Fibroblast of lung (primary cell): ENCODE results near the gene ADCY4. TPM values are rescaled to one million over a fixed set of nuclear protein-coding genes. Genes with fewer than 3 reads are reported as not detected.

Source experiments
- DNase-seq, 2 donors: peaks; one replicate each; pipeline versions ENCODE4 v3.0.0 to v3.0.0-alpha.2; 2010; ENCODE audit warnings: low read depth in 2 of 2
- H2AFZ ChIP-seq: 2 replicates; pipeline ENCODE4 v1.5.1; 2012; ENCODE audit warnings: low read length, control low read depth, inconsistent platforms
- H3K27ac ChIP-seq: 2 replicates; pipeline ENCODE4 v1.5.1; 2011; ENCODE audit warnings: low read length, control low read depth; ENCODE audit not compliant: insufficient read depth
- H3K27me3 ChIP-seq: 2 replicates; pipeline ENCODE4 v1.5.1; 2011; ENCODE audit warnings: mild to moderate bottlenecking, low read length; ENCODE audit not compliant: control insufficient read depth, insufficient read depth
- H3K36me3 ChIP-seq: 2 replicates; pipeline ENCODE4 v1.5.1; 2011; ENCODE audit warnings: low read length; ENCODE audit not compliant: control insufficient read depth, insufficient read depth
- H3K4me1 ChIP-seq: 2 replicates; pipeline ENCODE4 v1.5.1; 2011; ENCODE audit warnings: low read length; ENCODE audit not compliant: control insufficient read depth, insufficient read depth; ENCODE audit errors: extremely low read depth
- H3K4me2 ChIP-seq: 2 replicates; pipeline ENCODE4 v1.5.1; 2011; ENCODE audit warnings: low read length, control low read depth; ENCODE audit not compliant: insufficient read depth; ENCODE audit errors: extremely low read depth
- H3K4me3 ChIP-seq, 4 experiments: fragments of 200-600 bp in 1 of 4; sonication (generic) in 1 of 4; replicated peaks in 1 of 4; 2 replicates each; pipeline ENCODE4 v1.5.1; 2011 to 2016; ENCODE audit warnings: low read length in 4 of 4, low read depth in 3 of 4, mild to moderate bottlenecking in 3 of 4, control low read depth in 2 of 4, inconsistent platforms in 1 of 4, mixed read lengths in 1 of 4; ENCODE audit not compliant: insufficient read depth in 1 of 4; ENCODE audit errors: control extremely low read depth in 1 of 4
- H3K79me2 ChIP-seq: 2 replicates; pipeline ENCODE4 v1.5.1; 2012; ENCODE audit warnings: mild to moderate bottlenecking, low read length, inconsistent platforms; ENCODE audit not compliant: control insufficient read depth, insufficient read depth
- H3K9ac ChIP-seq: 2 replicates; pipeline ENCODE4 v1.5.1; 2011; ENCODE audit warnings: mild to moderate bottlenecking, low read length, control low read depth; ENCODE audit not compliant: insufficient read depth
- H3K9me3 ChIP-seq: 2 replicates; pipeline ENCODE4 v1.5.1; 2012; ENCODE audit warnings: low read depth, low read length; ENCODE audit not compliant: control insufficient read depth, insufficient read depth
- H4K20me1 ChIP-seq: 2 replicates; pipeline ENCODE4 v1.5.1; 2011; ENCODE audit warnings: low read length; ENCODE audit not compliant: control insufficient read depth, insufficient read depth; ENCODE audit errors: extremely low read depth
- EZH2 ChIP-seq: IDR thresholded peaks from 2 replicates; pipeline ENCODE4 v1.5.1; 2012; ENCODE audit warnings: low read length, control low read depth, mild to moderate bottlenecking; ENCODE audit errors: missing control alignments
- polyA plus RNA-seq, 2 donors: library from polyadenylated mRNA; depleted of rRNA in 1 of 2; stranded (reverse) in 1 of 2; unstranded in 1 of 2; fragments of >200 nt; gene quantifications; 2 replicates each; pipeline ENCODE4 v1.2.1, GENCODE V29; 2011 to 2012; ENCODE audit warnings: missing spikeins in 1 of 2
- total RNA-seq: library from RNA; depleted of rRNA; stranded (reverse); fragments of >200 nt; gene quantifications from 2 replicates; pipeline ENCODE4 v1.2.1, GENCODE V29; 2014
- TF ChIP-seq, protein P1 (sequence below), 2 donors: IDR thresholded peaks in 1 of 2; conservative IDR thresholded peaks in 1 of 2; 1 replicate in 1 of 2; 2 replicates in 1 of 2; pipeline ENCODE4 v1.5.1; 2011 to 2012; ENCODE audit warnings: low read length in 2 of 2, control low read depth in 1 of 2, inconsistent platforms in 1 of 2, low read depth in 1 of 2, mild to moderate bottlenecking in 1 of 2

ADCY4 gene
- total and polyA plus RNA-seq, 2 donors (not counting 1 experiment from before 2014, with no cell fraction given) = 1.4 to 7.4 TPM

DNA sequence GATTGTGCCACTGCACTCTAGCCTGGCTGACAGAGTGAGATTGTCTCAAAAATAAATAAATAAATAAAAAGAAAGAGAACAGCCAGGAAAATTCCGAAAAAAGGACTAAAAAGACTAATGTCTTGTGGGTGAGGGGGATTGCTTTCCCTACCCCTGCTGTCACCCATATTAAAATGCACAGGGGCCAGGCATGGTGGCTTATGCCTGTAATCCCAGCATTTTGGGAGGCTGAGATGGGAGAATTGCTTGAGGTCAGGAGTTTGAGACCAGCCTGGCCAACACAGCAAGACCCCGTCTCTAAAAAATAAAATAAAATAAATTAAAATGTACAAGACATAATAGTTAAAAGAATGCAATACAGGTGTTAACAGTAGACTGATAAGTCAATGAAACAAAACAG, 41.3 kb downstream of the ADCY4 start:
- Histone ChIP-seq H3K4me2 (no peak overlapping the region), H4K20me1 (no peaks in the 10 kb centered on the region), H3K27me3 (no peaks in the 10 kb centered on the region), H3K9ac (no peak overlapping the region), H3K9me3 (no peaks in the 10 kb centered on the region), H3K4me1 (peaks cover 4% of the 10 kb centered on the region), H3K27ac (no peak overlapping the region), H3K79me2 (no peaks in the 10 kb centered on the region), H3K4me3 (no peak overlapping the region), H2AFZ (no peak overlapping the region), H3K36me3 (peaks cover 21% of the 10 kb centered on the region)
- no peak for TF ChIP-seq EZH2
- TF ChIP-seq, protein P1, sequence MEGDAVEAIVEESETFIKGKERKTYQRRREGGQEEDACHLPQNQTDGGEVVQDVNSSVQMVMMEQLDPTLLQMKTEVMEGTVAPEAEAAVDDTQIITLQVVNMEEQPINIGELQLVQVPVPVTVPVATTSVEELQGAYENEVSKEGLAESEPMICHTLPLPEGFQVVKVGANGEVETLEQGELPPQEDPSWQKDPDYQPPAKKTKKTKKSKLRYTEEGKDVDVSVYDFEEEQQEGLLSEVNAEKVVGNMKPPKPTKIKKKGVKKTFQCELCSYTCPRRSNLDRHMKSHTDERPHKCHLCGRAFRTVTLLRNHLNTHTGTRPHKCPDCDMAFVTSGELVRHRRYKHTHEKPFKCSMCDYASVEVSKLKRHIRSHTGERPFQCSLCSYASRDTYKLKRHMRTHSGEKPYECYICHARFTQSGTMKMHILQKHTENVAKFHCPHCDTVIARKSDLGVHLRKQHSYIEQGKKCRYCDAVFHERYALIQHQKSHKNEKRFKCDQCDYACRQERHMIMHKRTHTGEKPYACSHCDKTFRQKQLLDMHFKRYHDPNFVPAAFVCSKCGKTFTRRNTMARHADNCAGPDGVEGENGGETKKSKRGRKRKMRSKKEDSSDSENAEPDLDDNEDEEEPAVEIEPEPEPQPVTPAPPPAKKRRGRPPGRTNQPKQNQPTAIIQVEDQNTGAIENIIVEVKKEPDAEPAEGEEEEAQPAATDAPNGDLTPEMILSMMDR (conservative IDR thresholded peaks at IDR 0.05 in 1 of 2, IDR thresholded peaks at IDR 0.05 in 1 of 2; ENCODE audit: low read depth in 1 of 2, low read length in 2 of 2) = no peak
- DNase-seq = no peak

DNA sequence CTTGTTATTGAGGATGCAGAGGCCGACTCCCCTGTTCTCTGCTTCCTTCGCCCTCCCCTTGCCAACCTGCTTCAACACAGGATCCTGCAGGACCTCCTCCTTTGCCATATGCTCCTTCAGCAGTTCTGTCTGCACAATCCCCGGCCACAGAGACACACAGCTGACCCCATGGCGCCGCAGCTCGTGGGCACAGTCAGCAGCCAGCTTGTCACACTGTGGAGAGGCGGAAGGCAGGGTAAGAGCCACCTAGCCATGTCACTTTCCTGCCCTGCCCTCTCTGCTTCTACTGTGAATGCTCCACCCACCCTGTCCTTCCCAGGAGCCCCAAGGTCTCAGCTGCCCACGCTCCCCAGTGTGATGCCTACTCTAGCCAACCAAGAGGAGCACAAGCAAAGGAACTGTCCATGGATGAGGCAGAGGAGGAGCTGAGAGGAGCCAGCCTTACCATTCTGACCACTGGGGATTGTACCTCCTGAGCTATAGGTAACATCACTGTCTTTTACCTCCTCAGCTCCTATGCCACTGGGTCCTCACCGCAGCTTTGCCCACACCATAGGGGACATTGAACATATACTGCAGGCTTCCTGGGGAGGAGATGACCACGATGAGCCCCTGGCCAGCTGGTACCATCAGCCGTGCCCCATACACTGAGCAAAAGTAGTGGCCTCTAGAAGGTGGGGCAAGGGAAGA, 42.6 kb downstream of the ADCY4 start:
- Histone ChIP-seq H2AFZ (no peak overlapping the region), H3K4me1 (peaks cover 4% of the 10 kb centered on the region), H3K4me3 (no peak overlapping the region), H3K27me3 (no peaks in the 10 kb centered on the region), H3K27ac (no peak overlapping the region), H3K9me3 (no peaks in the 10 kb centered on the region), H3K4me2 (no peak overlapping the region), H3K79me2 (no peaks in the 10 kb centered on the region), H3K36me3 (peaks cover 21% of the 10 kb centered on the region), H4K20me1 (no peaks in the 10 kb centered on the region), H3K9ac (no peak overlapping the region)
- no peak for DNase-seq
- TF ChIP-seq, protein P1 (conservative IDR thresholded peaks at IDR 0.05 in 1 of 2, IDR thresholded peaks at IDR 0.05 in 1 of 2; ENCODE audit: low read depth in 1 of 2, low read length in 2 of 2) = no peak
- no peak for TF ChIP-seq EZH2

DNA sequence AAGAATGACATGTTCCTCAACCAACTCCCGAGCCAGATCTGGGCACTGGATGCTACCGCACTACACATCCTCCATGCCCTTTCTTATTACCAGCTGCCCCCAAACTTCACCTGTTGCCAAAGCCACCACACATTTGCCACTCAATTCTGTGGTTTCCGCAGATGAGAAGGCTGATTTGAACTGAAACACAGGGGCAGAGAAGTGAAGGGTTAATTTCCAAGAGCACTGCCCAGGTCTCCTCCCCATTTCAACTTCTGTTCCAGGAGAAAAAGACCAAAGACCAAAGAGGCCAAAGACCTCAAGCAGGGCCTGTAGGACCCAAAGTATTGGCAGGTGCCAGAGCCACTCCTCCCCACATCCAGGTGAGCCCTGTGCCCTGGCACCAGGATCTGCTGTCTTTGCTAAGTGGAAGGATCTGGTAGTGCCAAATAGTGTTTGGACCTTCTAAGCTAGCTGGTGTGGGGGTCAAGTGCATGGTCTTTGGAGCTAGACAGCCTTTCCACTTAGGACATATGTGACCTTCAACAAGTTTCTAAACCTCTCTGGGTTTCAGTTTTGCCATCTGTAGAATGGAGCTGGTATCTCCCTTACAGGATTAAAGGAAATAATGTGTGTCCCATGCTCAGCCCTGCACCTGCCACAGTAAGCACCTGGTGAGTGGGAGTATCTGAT, 43.3 kb downstream of the ADCY4 start:
- H3K36me3 ChIP-seq = peaks cover 21% of the 10 kb centered on the region
- H3K4me3 ChIP-seq = no peak overlapping the region

More for the DNA sequence above, 43.3 kb downstream of the ADCY4 start:
- Histone ChIP-seq H2AFZ (no peak overlapping the region), H3K9ac (no peak overlapping the region), H3K4me1 (peaks cover 2% of the 10 kb centered on the region), H3K9me3 (no peaks in the 10 kb centered on the region), H3K79me2 (no peaks in the 10 kb centered on the region), H4K20me1 (no peaks in the 10 kb centered on the region), H3K27ac (no peak overlapping the region), H3K27me3 (no peaks in the 10 kb centered on the region), H3K4me2 (no peak overlapping the region)
- DNase-seq = no peak
- TF ChIP-seq EZH2 = no peak
- TF ChIP-seq, protein P1 (conservative IDR thresholded peaks at IDR 0.05 in 1 of 2, IDR thresholded peaks at IDR 0.05 in 1 of 2; ENCODE audit: low read depth in 1 of 2, low read length in 2 of 2) = no peak
